H1 (cell line): ENCODE results near the gene ZNF385B. TPM values are rescaled to one million over a fixed set of nuclear protein-coding genes. Genes with fewer than 3 reads are reported as not detected.

Experiments
- CTCF ChIA-PET: fragments of 300-600 bp; sonication (Branson Sonifier 250); formaldehyde crosslinking; loops from one replicate; lab custom pipeline; 2021; ENCODE audit not compliant: partially characterized antibody; lab: Charles Lee
- POLR2A ChIA-PET: fragments of 300-600 bp; sonication (Branson Sonifier 250); formaldehyde crosslinking; loops from one replicate; lab custom pipeline; 2021; ENCODE audit warnings: inconsistent platforms; ENCODE audit not compliant: partially characterized antibody; lab: Charles Lee
- DNase-seq, 2 experiments: peaks; one replicate each; pipeline versions ENCODE4 v3.0.0 to v3.0.0-alpha.2; 2010 to 2022; ENCODE audit warnings: low spot score in 2 of 2, low read depth in 1 of 2, mixed read lengths in 1 of 2
- FAIRE-seq: peaks from 2 replicates; lab custom pipeline; 2011; peaks lifted over from hg19 to GRCh38; lab: Jason Lieb, UNC
- H2AFZ ChIP-seq: 2 replicates; pipeline ENCODE4 v1.8.1; 2012; ENCODE audit warnings: low read length, inconsistent platforms
- H2AK5ac ChIP-seq: 2 replicates; pipeline ENCODE4 v1.6.1; 2013; ENCODE audit warnings: low read depth, low read length
- H2BK120ac ChIP-seq: replicated peaks from 2 replicates; pipeline ENCODE3; 2013; ENCODE audit warnings: low read depth, low read length, inconsistent platforms
- H2BK12ac ChIP-seq: 2 replicates; pipeline ENCODE4 v1.6.1; 2013; ENCODE audit warnings: low read depth, low read length
- H2BK15ac ChIP-seq: 2 replicates; pipeline ENCODE4 v1.6.1; 2013; ENCODE audit warnings: low read length
- H2BK20ac ChIP-seq: 2 replicates; pipeline ENCODE4 v1.6.1; 2013; ENCODE audit warnings: low read length
- H2BK5ac ChIP-seq: 2 replicates; pipeline ENCODE4 v1.6.1; 2013; ENCODE audit warnings: low read depth, low read length
- H3K14ac ChIP-seq: 2 replicates; pipeline ENCODE4 v1.6.1; 2013; ENCODE audit warnings: inconsistent platforms; ENCODE audit not compliant: insufficient read length
- H3K18ac ChIP-seq: 2 replicates; pipeline ENCODE4 v1.6.1; 2013; ENCODE audit warnings: low read length; ENCODE audit errors: extremely low read depth
- H3K23ac ChIP-seq: 2 replicates; pipeline ENCODE4 v1.6.1; 2013; ENCODE audit warnings: inconsistent platforms; ENCODE audit not compliant: insufficient read length
- H3K23me2 ChIP-seq: 2 replicates; pipeline ENCODE4 v1.6.1; 2013; ENCODE audit warnings: low read depth, low read length
- H3K27ac ChIP-seq: 2 replicates; pipeline ENCODE4 v1.6.1; 2011; ENCODE audit warnings: low read depth, low read length, inconsistent platforms
- H3K27me3 ChIP-seq, 4 experiments: replicated peaks in 1 of 4; 1 replicate in 1 of 4; 2 replicates in 3 of 4; pipeline versions ENCODE4 v1.6.1 to v1.8.1; 2011 to 2013; ENCODE audit warnings: low read length in 3 of 4, mild to moderate bottlenecking in 3 of 4, inconsistent platforms in 2 of 4, mixed read lengths in 2 of 4, moderate library complexity in 1 of 4; ENCODE audit not compliant: control insufficient read depth in 3 of 4, insufficient read depth in 3 of 4; ENCODE audit errors: extremely low read depth in 1 of 4
- H3K36me3 ChIP-seq, 4 experiments: 2 replicates each; pipeline versions ENCODE4 v1.6.1 to v1.8.1; 2011 to 2013; ENCODE audit warnings: mild to moderate bottlenecking in 4 of 4, low read length in 3 of 4, moderate library complexity in 2 of 4, control low read depth in 1 of 4, inconsistent platforms in 1 of 4; ENCODE audit not compliant: insufficient read depth in 4 of 4, control insufficient read depth in 2 of 4
- H3K4ac ChIP-seq: replicated peaks from 2 replicates; pipeline ENCODE3; 2013; ENCODE audit warnings: low read length, low read depth, mixed read lengths, inconsistent platforms; ENCODE audit not compliant: insufficient read length
- H3K4me1 ChIP-seq, 4 experiments: replicated peaks in 1 of 4; 1 replicate in 1 of 4; 2 replicates in 3 of 4; pipeline versions ENCODE4 v1.6.1 to v1.8.1; 2011 to 2013; ENCODE audit warnings: low read length in 3 of 4, inconsistent platforms in 2 of 4, mixed read lengths in 1 of 4; ENCODE audit not compliant: insufficient read depth in 4 of 4, control insufficient read depth in 3 of 4
- H3K4me2 ChIP-seq, 2 experiments: 2 replicates each; pipeline versions ENCODE4 v1.6.1 to v1.8.1; 2011 to 2013; ENCODE audit warnings: low read depth in 2 of 2, low read length in 2 of 2, control low read depth in 1 of 2, inconsistent platforms in 1 of 2, mild to moderate bottlenecking in 1 of 2; ENCODE audit not compliant: insufficient read depth in 1 of 2
- H3K4me3 ChIP-seq, 4 experiments: fragments of 200-600, 300-600 bp in 1 of 4; sonication (generic), shearing (Covaris generic), sonication (Bioruptor Twin) in 1 of 4; 2 replicates each; pipeline versions ENCODE4 v1.5.1 to v1.8.1; 2011 to 2016; ENCODE audit warnings: low read length in 4 of 4, low read depth in 3 of 4, control low read depth in 2 of 4, inconsistent platforms in 2 of 4, mild to moderate bottlenecking in 2 of 4, mixed read lengths in 1 of 4, moderate library complexity in 1 of 4; ENCODE audit not compliant: insufficient read depth in 2 of 4; ENCODE audit errors: extremely low read depth in 1 of 4
- H3K56ac ChIP-seq: replicated peaks from 2 replicates; pipeline ENCODE3; 2013; ENCODE audit warnings: low read depth, mild to moderate bottlenecking, mixed read lengths, low read length, inconsistent platforms; ENCODE audit not compliant: insufficient read length
- H3K79me1 ChIP-seq: 2 replicates; pipeline ENCODE4 v1.6.1; 2013; ENCODE audit warnings: low read depth, low read length, control low read depth
- H3K79me2 ChIP-seq, 2 experiments: 2 replicates each; pipeline versions ENCODE4 v1.6.1 to v1.8.1; 2012 to 2013; ENCODE audit warnings: low read length in 2 of 2, mild to moderate bottlenecking in 2 of 2, inconsistent platforms in 1 of 2; ENCODE audit not compliant: insufficient read depth in 2 of 2, control insufficient read depth in 1 of 2
- H3K9ac ChIP-seq, 4 experiments: replicated peaks in 1 of 4; 1 replicate in 1 of 4; 2 replicates in 3 of 4; pipeline versions ENCODE4 v1.6.1 to v1.8.1; 2011 to 2013; ENCODE audit warnings: low read depth in 3 of 4, low read length in 3 of 4, control low read depth in 2 of 4, mild to moderate bottlenecking in 2 of 4, moderate library complexity in 2 of 4, inconsistent platforms in 1 of 4; ENCODE audit errors: extremely low read depth in 1 of 4
- H3K9me3 ChIP-seq, 2 experiments: 2 replicates each; pipeline versions ENCODE4 v1.6.1 to v1.8.1; 2012 to 2013; ENCODE audit warnings: mild to moderate bottlenecking in 2 of 2, moderate library complexity in 2 of 2, control low read depth in 1 of 2, inconsistent platforms in 1 of 2, low read depth in 1 of 2, low read length in 1 of 2, mixed read lengths in 1 of 2; ENCODE audit not compliant: insufficient read depth in 2 of 2
- H4K20me1 ChIP-seq, 2 experiments: replicated peaks in 1 of 2; 2 replicates each; pipeline versions ENCODE3 to v1.8.1; 2011 to 2013; ENCODE audit warnings: inconsistent platforms in 2 of 2, low read length in 2 of 2, mild to moderate bottlenecking in 1 of 2; ENCODE audit not compliant: insufficient read depth in 2 of 2, control insufficient read depth in 1 of 2
- H4K5ac ChIP-seq: 2 replicates; pipeline ENCODE4 v1.6.1; 2013; ENCODE audit warnings: low read length, low read depth, mixed read lengths, inconsistent platforms; ENCODE audit not compliant: insufficient read length
- H4K8ac ChIP-seq: 2 replicates; pipeline ENCODE4 v1.8.0; 2013; ENCODE audit warnings: mild to moderate bottlenecking, moderate library complexity, low read length, inconsistent platforms; ENCODE audit not compliant: insufficient read depth; ENCODE audit errors: extremely low read depth
- H4K91ac ChIP-seq: replicated peaks from 2 replicates; pipeline ENCODE3; 2013; ENCODE audit warnings: low read length, mixed read lengths, inconsistent platforms; ENCODE audit not compliant: insufficient read length
- ASH2L ChIP-seq: fragments of 200-600, 300-600 bp; sonication (generic); IDR thresholded peaks from one replicate; pipeline ENCODE4 v1.7.1; 2017; ENCODE audit warnings: low read length
- BACH1 ChIP-seq: IDR thresholded peaks from 2 replicates; pipeline ENCODE4 v1.6.1; 2012; ENCODE audit warnings: low read length, improper control_type of control experiment
- CEBPB ChIP-seq: IDR thresholded peaks from 2 replicates; pipeline ENCODE4 v1.6.1; 2012; ENCODE audit warnings: low read depth, low read length
- CREB1 ChIP-seq: IDR thresholded peaks from 2 replicates; pipeline ENCODE4 v1.6.1; 2012; ENCODE audit warnings: inconsistent platforms
- EZH2 ChIP-seq: fragments of 200-600 bp; sonication (generic); IDR thresholded peaks from 2 replicates; pipeline ENCODE4 v1.7.1; 2012; ENCODE audit warnings: low read depth, mild to moderate bottlenecking, moderate library complexity, low read length, inconsistent platforms; ENCODE audit not compliant: severe bottlenecking
- GABPA ChIP-seq: IDR thresholded peaks from 2 replicates; pipeline ENCODE4 v1.6.1; 2011; ENCODE audit warnings: mild to moderate bottlenecking, low read length, moderate library complexity, borderline replicate concordance; ENCODE audit not compliant: insufficient read depth
- HDAC2 ChIP-seq, 2 experiments: fragments of 300-600 bp in 1 of 2; sonication (generic) in 1 of 2; IDR thresholded peaks; 2 replicates each; pipeline ENCODE4 v1.6.1; 2011 to 2012; ENCODE audit warnings: low read depth in 2 of 2, low read length in 2 of 2, mild to moderate bottlenecking in 2 of 2, moderate library complexity in 2 of 2, borderline replicate concordance in 1 of 2, inconsistent platforms in 1 of 2
- JUN ChIP-seq: IDR thresholded peaks from 2 replicates; pipeline ENCODE4 v1.6.1; 2011; ENCODE audit warnings: low read depth, mild to moderate bottlenecking, improper control_type of control experiment, low read length
- NANOG ChIP-seq: IDR thresholded peaks from 2 replicates; pipeline ENCODE4 v1.6.1; 2011; ENCODE audit warnings: low read length, low read depth, mild to moderate bottlenecking, inconsistent platforms; ENCODE audit not compliant: insufficient read depth, poor library complexity, severe bottlenecking
- POLR2AphosphoS5 ChIP-seq: IDR thresholded peaks from 2 replicates; pipeline ENCODE4 v1.6.1; 2011; ENCODE audit warnings: low read depth, low read length
- RXRA ChIP-seq: IDR thresholded peaks from 2 replicates; pipeline ENCODE4 v1.6.1; 2011; ENCODE audit warnings: low read depth, mild to moderate bottlenecking, low read length, moderate library complexity; ENCODE audit not compliant: insufficient read depth
- TEAD4 ChIP-seq: IDR thresholded peaks from 2 replicates; pipeline ENCODE4 v1.6.1; 2012; ENCODE audit warnings: low read depth, low read length, inconsistent platforms, mixed read lengths
- WGBS, 2 experiments: shearing (Covaris generic) in 1 of 2; methylation state at CpG; one replicate each; pipeline versions ENCODE4 v1.1.6 to v1.1.7; 2013 to 2015; ENCODE audit warnings: low lambda C conversion rate in 2 of 2, mixed read lengths in 2 of 2, inconsistent platforms in 1 of 2, low coverage in 1 of 2, missing lambda C conversion rate in 1 of 2; ENCODE audit not compliant: insufficient replicate concordance in 2 of 2, insufficient coverage in 1 of 2, insufficient read length in 1 of 2; ENCODE audit errors: extremely low coverage in 1 of 2, missing lambda C conversion rate in 1 of 2; 5-methylcytosine and 5-hydroxymethylcytosine counted together
- polyA plus RNA-seq, 7 experiments: library from polyadenylated mRNA; depleted of rRNA in 3 of 7; stranded (reverse) in 5 of 7; unstranded in 2 of 7; fragments of >200 nt in 5 of 7; fragments of 200-250 nt in 2 of 7; gene quantifications; 1 replicate in 5 of 7; 2 replicates in 1 of 7; 4 replicates in 1 of 7; pipeline versions ENCODE4 v1.2.1 to v1.2.3, GENCODE V29; 2011 to 2013; ENCODE audit warnings: missing spikeins in 2 of 7, mixed read lengths in 2 of 7
- total RNA-seq: library from RNA; stranded (reverse); fragmentation: NEBNext Ultra II Directional; extraction: Animal tissue kit (Norgen Biotek cat#: 25700); gene quantifications from 2 replicates; pipeline ENCODE4 v1.2.1, GENCODE V29; 2021
- TF ChIP-seq, protein P1 (sequence below): IDR thresholded peaks from 2 replicates; pipeline ENCODE4 v1.6.1; 2012; ENCODE audit warnings: low read length, inconsistent platforms

Gene ZNF385B
- total and polyA plus RNA-seq, 2 of the 8 experiments (the other 6 are each of a cell fraction or from before 2014, with no cell fraction given) = 1.1 to 3.7 TPM

DNA sequence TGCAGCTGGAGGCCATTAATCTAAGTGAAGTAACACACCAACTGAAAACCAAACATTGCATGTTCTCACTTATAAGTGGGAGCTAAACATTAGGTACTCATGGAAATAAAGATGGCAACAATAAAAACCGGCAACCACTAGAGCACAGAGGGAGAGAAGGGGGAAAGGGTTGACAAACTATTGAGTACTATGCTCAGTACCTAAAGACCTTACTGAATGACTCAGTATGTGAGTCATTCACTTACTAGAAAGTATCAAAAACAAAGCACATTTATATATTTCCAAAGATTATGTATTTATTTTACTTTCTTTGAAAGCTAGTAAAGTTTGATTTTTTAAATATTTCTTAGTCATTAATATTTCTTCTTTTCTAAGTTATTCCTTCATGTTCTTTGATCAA lies 48.9 kb downstream of the ZNF385B start:
- 93% methylated on average over 1 of the region's 1 CpG; no CpG with 5 or more reads in 1 of the 2 experiments for WGBS, 2 experiments
- DNase-seq (no peak), FAIRE-seq (no peak)
- Histone ChIP-seq H3K9ac (no peak overlapping the region), H3K56ac (no peak overlapping the region), H3K79me2 (0 out of 4 replicates have a peak, but pooled peaks cover 0 to 1% of the 10 kb centered on the region in 2 experiments), H3K27ac (no peak overlapping the region), H4K5ac (no peak overlapping the region), H2AK5ac (no peak overlapping the region), H3K4ac (no peak overlapping the region), H3K79me1 (no peaks in the 10 kb centered on the region), H3K14ac (no peak overlapping the region), H3K23ac (no peak overlapping the region), H2AFZ (no peak overlapping the region), H2BK120ac (no peak overlapping the region), H3K18ac (no peak overlapping the region), H2BK5ac (no peak overlapping the region), H3K4me2 (no peak overlapping the region), H3K4me3 (no peak overlapping the region), H3K23me2 (no peaks in the 10 kb centered on the region; the same call in 1 of the 2 replicates), H3K9me3 (no peaks in the 10 kb centered on the region), H2BK20ac (no peak overlapping the region), H3K4me1 (no peaks in the 10 kb centered on the region), H4K20me1 (no peaks in the 10 kb centered on the region), H4K8ac (no peak overlapping the region), H3K27me3 (no peaks in the 10 kb centered on the region), H2BK12ac (no peak overlapping the region), H4K91ac (no peak overlapping the region), H3K36me3 (no peaks in the 10 kb centered on the region), H2BK15ac (no peak overlapping the region)
- ChIA-PET POLR2A (no interaction called here), CTCF (interaction anchor here (0.6 to 0.9 kb wide), 3 partner anchors 12 to 179 kb away, joined by 3 to 4 read pairs (median 3); no protein-coding TSS in a partner anchor)
- TF ChIP-seq JUN (no peak), POLR2AphosphoS5 (no peak), ASH2L (no peak), BACH1 (no peak), TEAD4 (no peak), HDAC2 (IDR thresholded peaks at IDR 0.05; ENCODE audit: borderline replicate concordance in 1 of 2, low read depth in 2 of 2, low read length in 2 of 2) (no peak), EZH2 (no peak), RXRA (no peak), CREB1 (no peak), NANOG (no peak), CEBPB (no peak), GABPA (no peak)
- TF ChIP-seq, protein P1, sequence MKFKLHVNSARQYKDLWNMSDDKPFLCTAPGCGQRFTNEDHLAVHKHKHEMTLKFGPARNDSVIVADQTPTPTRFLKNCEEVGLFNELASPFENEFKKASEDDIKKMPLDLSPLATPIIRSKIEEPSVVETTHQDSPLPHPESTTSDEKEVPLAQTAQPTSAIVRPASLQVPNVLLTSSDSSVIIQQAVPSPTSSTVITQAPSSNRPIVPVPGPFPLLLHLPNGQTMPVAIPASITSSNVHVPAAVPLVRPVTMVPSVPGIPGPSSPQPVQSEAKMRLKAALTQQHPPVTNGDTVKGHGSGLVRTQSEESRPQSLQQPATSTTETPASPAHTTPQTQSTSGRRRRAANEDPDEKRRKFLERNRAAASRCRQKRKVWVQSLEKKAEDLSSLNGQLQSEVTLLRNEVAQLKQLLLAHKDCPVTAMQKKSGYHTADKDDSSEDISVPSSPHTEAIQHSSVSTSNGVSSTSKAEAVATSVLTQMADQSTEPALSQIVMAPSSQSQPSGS = no peak
